GM11168 (cell line): ENCODE data around the gene GABBR2.
"Not testable (repeated sequence)": the region's sequence is repeated elsewhere in the genome, so short reads cannot be mapped to it uniquely, and the experiment has no call there.

Experiments
- in situ Hi-C: fragments of 300-500 bp; cut with MboI; formaldehyde crosslinking; loops from one replicate; pipeline ENCODE4 v1.12.0; 2022; ENCODE audit warnings: low sequenced_read_pairs; ENCODE audit not compliant: unreplicated experiment

The GABBR2 gene

GRCh38 chr9:98688710-98689495 is 19.8 kb downstream of the GABBR2 start:
- in situ Hi-C loops = no loop called here

GRCh38 chr9:98687911-98688310 is 20.8 kb downstream of the GABBR2 start:
- in situ Hi-C loops = no loop called here

GRCh38 chr9:98686961-98687855 is 21.5 kb downstream of the GABBR2 start:
- in situ Hi-C loops = no loop called here

GRCh38 chr9:98684816-98685215 is 23.9 kb downstream of the GABBR2 start:
- in situ Hi-C loops = not testable (repeated sequence)

- in situ Hi-C loops = no loop called here
Measured at GRCh38 chr9:98678244-98678842, 30.4 kb downstream of the GABBR2 start.

GRCh38 chr9:98673681-98674080 is 35.1 kb downstream of the GABBR2 start:
- in situ Hi-C loops = no loop called here

- in situ Hi-C loops = no loop called here
Measured at GRCh38 chr9:98667005-98667640, 41.6 kb downstream of the GABBR2 start.

GRCh38 chr9:98665501-98665900 is 43.2 kb downstream of the GABBR2 start:
- in situ Hi-C loops = no loop called here

GRCh38 chr9:98660541-98660940 is 48.2 kb downstream of the GABBR2 start:
- in situ Hi-C loops = no loop called here

- in situ Hi-C loops = no loop called here
Measured at GRCh38 chr9:98658951-98659351, 49.8 kb downstream of the GABBR2 start.

- in situ Hi-C loops = no loop called here
Measured at GRCh38 chr9:98657897-98658296, 50.8 kb downstream of the GABBR2 start.

- in situ Hi-C loops = no loop called here
Measured at GRCh38 chr9:98656511-98656910, 52.2 kb downstream of the GABBR2 start.

GRCh38 chr9:98655428-98655827 is 53.3 kb downstream of the GABBR2 start:
- in situ Hi-C loops = not testable (repeated sequence)

GRCh38 chr9:98654247-98654646 is 54.5 kb downstream of the GABBR2 start:
- in situ Hi-C loops = no loop called here

- in situ Hi-C loops = no loop called here
Measured at GRCh38 chr9:98652741-98653140, 56.0 kb downstream of the GABBR2 start.

GRCh38 chr9:98652302-98652701 is 56.4 kb downstream of the GABBR2 start:
- in situ Hi-C loops = no loop called here

GRCh38 chr9:98647236-98647635 is 61.5 kb downstream of the GABBR2 start:
- in situ Hi-C loops = no loop called here

GRCh38 chr9:98644011-98644410 is 64.7 kb downstream of the GABBR2 start:
- in situ Hi-C loops = no loop called here

- in situ Hi-C loops = no loop called here
Measured at GRCh38 chr9:98642661-98643312, 65.9 kb downstream of the GABBR2 start.

- in situ Hi-C loops = no loop called here
Measured at GRCh38 chr9:98641695-98642094, 67.0 kb downstream of the GABBR2 start.
